Uterus (tissue), 4 donors: Measurements from ENCODE around the gene RPS6KA2. TPM values are rescaled to one million over a fixed set of nuclear protein-coding genes. Genes with fewer than 3 reads are reported as not detected.

Experiments
- DNase-seq, 2 donors: peaks; one replicate each; pipeline ENCODE4 v3.0.0-alpha.2; 2019 to 2020
- H3K27ac ChIP-seq, 2 donors: fragments of 200-600 bp; sonication (generic); 1 replicate in 1 of 2; 2 replicates in 1 of 2; pipeline ENCODE4 v1.5.1; 2016 to 2018
- H3K27me3 ChIP-seq, 2 donors: fragments of 200-600 bp; sonication (generic); one replicate each; pipeline ENCODE4 v1.5.1; 2018 to 2019; ENCODE audit warnings: control low read depth in 1 of 2
- H3K36me3 ChIP-seq, 2 donors: fragments of 200-600 bp; sonication (generic); one replicate each; pipeline ENCODE4 v1.5.1; 2019; ENCODE audit warnings: control low read depth in 1 of 2
- H3K4me1 ChIP-seq, 2 donors: fragments of 200-600 bp; sonication (generic); one replicate each; pipeline ENCODE4 v1.5.1; 2018 to 2019; ENCODE audit warnings: control low read depth in 1 of 2
- H3K4me3 ChIP-seq, 2 donors: fragments of 200-600 bp; sonication (generic); 1 replicate in 1 of 2; 2 replicates in 1 of 2; pipeline ENCODE4 v1.5.1; 2018 to 2019; ENCODE audit warnings: mild to moderate bottlenecking in 1 of 2
- H3K9me3 ChIP-seq, 2 donors: fragments of 200-600 bp; sonication (generic); one replicate each; pipeline ENCODE4 v1.5.1; 2019; ENCODE audit warnings: control low read depth in 1 of 2
- CTCF ChIP-seq, 4 experiments: fragments of 200-600 bp in 2 of 4; fragments of 450-650 bp in 2 of 4; sonication (generic) in 2 of 4; IDR thresholded peaks; one replicate each; pipeline ENCODE4 v1.5.1; 2016 to 2019; ENCODE audit warnings: antibody characterized with exemption in 4 of 4, mild to moderate bottlenecking in 2 of 4, moderate library complexity in 1 of 4
- POLR2A ChIP-seq, 2 donors: fragments of 450-650 bp; IDR thresholded peaks; one replicate each; pipeline ENCODE4 v1.6.1; 2016; ENCODE audit warnings: antibody characterized with exemption in 2 of 2, mild to moderate bottlenecking in 1 of 2, moderate library complexity in 1 of 2
- intact Hi-C: fragments of 100-400 bp; cut with DNase I; formaldehyde crosslinking; loops from one replicate; pipeline ENCODE4 v1.15.1; 2023; ENCODE audit warnings: low total_unique reads
- total RNA-seq, 4 donors: library from RNA; depleted of rRNA in 3 of 4; stranded (reverse); fragments of >200 nt in 3 of 4; gene quantifications; one replicate each; pipeline versions ENCODE4 v1.1.0 to v1.2.4, GENCODE V29; 2014 to 2023
- donor health status: DM: yes; HTN: yes; CAD: no.

RPS6KA2 gene
- total RNA-seq, 4 donors from 2014 or later: 34.0 to 78.4 (median 55.8) TPM

- Histone ChIP-seq H3K36me3 (no peaks in the 10 kb centered on the region), H3K27me3 (no peaks in the 10 kb centered on the region), H3K9me3 (no peaks in the 10 kb centered on the region), H3K27ac (no peak overlapping the region), H3K4me3 (no peak overlapping the region), H3K4me1 (no peaks in the 10 kb centered on the region)
- DNase-seq: no peak
- intact Hi-C loops: no loop called here
- TF ChIP-seq CTCF (IDR thresholded peaks at IDR 0.05) (no peak), POLR2A (IDR thresholded peaks at IDR 0.05) (no peak)
These were observed 150.9 kb downstream of the RPS6KA2 start for GRCh38 chr6:166476061-166476591.

DNA sequence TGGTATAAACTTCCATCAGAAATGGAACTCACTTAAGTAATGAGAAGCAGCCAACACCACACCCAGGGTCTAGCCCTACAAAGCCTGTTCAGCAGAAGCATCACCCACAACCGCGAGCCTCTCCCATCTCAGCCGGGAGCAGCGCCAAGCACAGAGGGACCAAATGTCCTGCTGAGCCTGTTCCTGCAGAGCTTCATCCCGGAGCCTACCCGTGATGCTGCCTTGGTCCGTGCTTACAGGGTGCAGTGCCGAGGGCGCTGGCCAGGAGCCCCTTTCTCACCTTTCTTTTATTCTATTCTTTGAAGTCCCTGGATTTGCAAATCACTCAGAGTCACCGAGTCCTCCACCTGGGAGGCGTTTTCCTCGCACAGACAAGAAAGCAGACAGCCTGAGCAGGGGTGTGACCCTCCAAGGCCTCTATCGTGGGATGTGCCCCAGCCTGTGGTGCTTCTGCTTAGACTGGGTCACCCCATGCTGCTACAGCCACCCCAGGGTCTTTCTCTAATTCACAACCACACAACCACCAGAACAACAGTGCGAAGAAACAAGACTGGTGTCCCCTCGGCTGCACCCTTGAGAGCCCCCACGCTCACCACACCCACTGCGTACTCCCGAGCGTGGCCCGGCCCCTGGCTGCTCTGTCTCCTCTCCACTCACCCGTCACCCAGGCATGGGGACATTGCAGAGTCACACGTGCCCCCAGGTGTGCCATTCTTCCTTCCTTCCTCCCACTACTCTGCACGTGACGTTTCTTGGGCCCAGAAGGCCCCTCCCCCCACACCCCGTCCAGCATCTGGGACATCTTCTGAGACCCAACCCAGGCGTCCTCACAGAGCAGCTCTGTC lies 152.1 kb downstream of the RPS6KA2 start:
- H3K27me3 ChIP-seq: no peaks in the 10 kb centered on the region
- no peak for DNase-seq
- intact Hi-C loops: no loop called here
- no peak overlapping the region for H3K4me3 ChIP-seq
- no peak for TF ChIP-seq POLR2A (IDR thresholded peaks at IDR 0.05)
- no peak for TF ChIP-seq CTCF (IDR thresholded peaks at IDR 0.05)
- H3K4me1 ChIP-seq: no peaks in the 10 kb centered on the region
- H3K36me3 ChIP-seq: no peaks in the 10 kb centered on the region
- H3K27ac ChIP-seq: no peak overlapping the region
- no peaks in the 10 kb centered on the region for H3K9me3 ChIP-seq

GRCh38 chr6:166473886-166474571 lies 153.0 kb downstream of the RPS6KA2 start:
- no peak for TF ChIP-seq CTCF (IDR thresholded peaks at IDR 0.05)
- TF ChIP-seq POLR2A (IDR thresholded peaks at IDR 0.05): no peak
- Histone ChIP-seq H3K36me3 (no peaks in the 10 kb centered on the region), H3K4me1 (no peaks in the 10 kb centered on the region), H3K4me3 (no peak overlapping the region), H3K27me3 (no peaks in the 10 kb centered on the region), H3K27ac (no peak overlapping the region), H3K9me3 (no peaks in the 10 kb centered on the region)
- DNase-seq: no peak
- intact Hi-C loops: no loop called here

- intact Hi-C loops: no loop called here
- Histone ChIP-seq H3K27ac (no peak overlapping the region), H3K27me3 (no peaks in the 10 kb centered on the region), H3K4me1 (no peaks in the 10 kb centered on the region), H3K9me3 (no peaks in the 10 kb centered on the region), H3K4me3 (no peak overlapping the region), H3K36me3 (no peaks in the 10 kb centered on the region)
- peak in 1 of 2 donors; percentile 5 for DNase-seq
- TF ChIP-seq CTCF (IDR thresholded peaks at IDR 0.05): no peak
- no peak for TF ChIP-seq POLR2A (IDR thresholded peaks at IDR 0.05)
These were observed 154.4 kb downstream of the RPS6KA2 start for GRCh38 chr6:166472636-166473035.

DNA sequence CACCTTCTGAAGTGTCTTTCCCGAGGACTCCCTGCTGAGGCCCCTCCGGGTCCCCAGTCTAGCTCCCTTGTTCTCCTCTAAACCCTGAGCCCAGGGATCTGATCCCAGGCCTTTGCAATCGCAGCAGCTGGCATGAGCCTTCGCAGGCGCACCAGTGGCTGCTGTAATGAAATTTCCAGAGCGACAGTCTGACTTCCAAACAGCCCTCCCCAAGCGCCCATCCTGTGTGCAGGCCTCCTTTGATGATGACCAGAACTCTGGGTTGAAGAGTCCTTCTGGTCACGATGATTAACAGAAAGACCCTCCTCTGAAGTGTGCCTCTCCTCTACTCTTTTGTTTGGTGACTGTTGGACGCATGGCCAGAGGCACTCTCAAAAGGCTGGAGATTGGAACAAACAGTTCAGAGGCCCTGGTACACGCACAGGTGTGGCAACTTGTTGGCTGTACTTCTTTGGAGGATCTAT lies 155.2 kb downstream of the RPS6KA2 start:
- Histone ChIP-seq H3K9me3 (no peaks in the 10 kb centered on the region), H3K4me3 (no peak overlapping the region), H3K4me1 (no peaks in the 10 kb centered on the region), H3K27me3 (no peaks in the 10 kb centered on the region), H3K27ac (no peak overlapping the region), H3K36me3 (no peaks in the 10 kb centered on the region)
- peak in 1 of 2 donors; percentile 7 for DNase-seq
- intact Hi-C loops: no loop called here
- TF ChIP-seq POLR2A (IDR thresholded peaks at IDR 0.05): no peak
- TF ChIP-seq CTCF (IDR thresholded peaks at IDR 0.05): no peak
